ENCODE results near the gene ACTN3.

DNA sequence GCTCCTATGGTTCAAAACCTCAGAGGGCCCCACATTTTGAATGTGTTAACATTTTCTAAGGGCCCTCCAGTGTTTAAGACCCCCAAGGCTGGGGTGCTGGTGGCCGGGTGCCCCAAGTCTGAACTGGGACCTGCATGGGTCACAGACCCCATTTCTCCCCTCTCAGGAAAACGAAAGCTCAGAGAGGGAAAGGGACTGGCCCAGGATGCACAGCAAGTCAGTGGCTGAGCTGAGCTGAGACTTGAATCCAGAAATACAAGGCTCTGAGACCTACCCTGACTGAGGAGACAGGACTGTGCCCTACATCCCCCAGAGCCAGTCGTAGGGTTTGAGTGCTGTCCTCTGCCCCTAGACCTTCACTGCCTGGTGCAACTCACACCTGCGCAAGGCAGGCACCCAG, 4.2 kb downstream of the ACTN3 start:
- TF ChIP-seq POLR2AphosphoS5 (IDR thresholded peaks at IDR 0.05) (no peak), POLR2A (IDR thresholded peaks at IDR 0.05) (no peak)
- TF ChIP-seq, protein P1, sequence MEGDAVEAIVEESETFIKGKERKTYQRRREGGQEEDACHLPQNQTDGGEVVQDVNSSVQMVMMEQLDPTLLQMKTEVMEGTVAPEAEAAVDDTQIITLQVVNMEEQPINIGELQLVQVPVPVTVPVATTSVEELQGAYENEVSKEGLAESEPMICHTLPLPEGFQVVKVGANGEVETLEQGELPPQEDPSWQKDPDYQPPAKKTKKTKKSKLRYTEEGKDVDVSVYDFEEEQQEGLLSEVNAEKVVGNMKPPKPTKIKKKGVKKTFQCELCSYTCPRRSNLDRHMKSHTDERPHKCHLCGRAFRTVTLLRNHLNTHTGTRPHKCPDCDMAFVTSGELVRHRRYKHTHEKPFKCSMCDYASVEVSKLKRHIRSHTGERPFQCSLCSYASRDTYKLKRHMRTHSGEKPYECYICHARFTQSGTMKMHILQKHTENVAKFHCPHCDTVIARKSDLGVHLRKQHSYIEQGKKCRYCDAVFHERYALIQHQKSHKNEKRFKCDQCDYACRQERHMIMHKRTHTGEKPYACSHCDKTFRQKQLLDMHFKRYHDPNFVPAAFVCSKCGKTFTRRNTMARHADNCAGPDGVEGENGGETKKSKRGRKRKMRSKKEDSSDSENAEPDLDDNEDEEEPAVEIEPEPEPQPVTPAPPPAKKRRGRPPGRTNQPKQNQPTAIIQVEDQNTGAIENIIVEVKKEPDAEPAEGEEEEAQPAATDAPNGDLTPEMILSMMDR (IDR thresholded peaks at IDR 0.05): no peak

All from breast epithelium (tissue), 3 donors.